T-cell (primary cell): ENCODE data around the gene TRIM22. TPM values are rescaled to one million over a fixed set of nuclear protein-coding genes. Genes with fewer than 3 reads are reported as not detected.
"Not testable (repeated sequence)": the region's sequence is repeated elsewhere in the genome, so short reads cannot be mapped to it uniquely, and the experiment has no call there.

ENCODE experiments used
- ATAC-seq, 4 experiments: fragments of 200-7000 bp in 3 of 4; fragments of 150-1000 bp in 1 of 4; cut with Tn5 transposase; replicated peaks in 1 of 4; 1 replicate in 3 of 4; 2 replicates in 1 of 4; pipeline ENCODE4 v1.10.0; 2021; ENCODE audit warnings: moderate library complexity in 3 of 4, mild to moderate bottlenecking in 2 of 4, moderate number of reproducible peaks in 1 of 4
- CTCF ChIA-PET, 2 donors: fragments of 300-600 bp; sonication (Branson Sonifier 250); formaldehyde crosslinking; loops; one replicate each; lab custom pipeline; 2022; ENCODE audit warnings: antibody characterized with exemption in 2 of 2; lab: Charles Lee
- POLR2A ChIA-PET, 2 donors: fragments of 300-600 bp; sonication (Branson Sonifier 250); formaldehyde crosslinking; loops; one replicate each; lab custom pipeline; 2022; ENCODE audit warnings: antibody characterized with exemption in 2 of 2; lab: Charles Lee
- DNase-seq, 35 experiments: peaks; one replicate each; pipeline versions ENCODE4 v3.0.0 to v3.0.0-alpha.2; 2013 to 2023
- H3K27ac ChIP-seq: one replicate; pipeline ENCODE4 v1.5.1; 2013; ENCODE audit warnings: low read length
- H3K27me3 ChIP-seq, 2 experiments: replicated peaks in 1 of 2; 1 replicate in 1 of 2; 2 replicates in 1 of 2; pipeline versions ENCODE4 v1.6.1 to v1.7.0; 2013; ENCODE audit warnings: low read length in 1 of 2, mixed read lengths in 1 of 2; ENCODE audit not compliant: control insufficient read depth in 2 of 2, insufficient read depth in 2 of 2; ENCODE audit errors: extremely low read depth in 1 of 2
- H3K36me3 ChIP-seq, 2 donors: 1 replicate in 1 of 2; 2 replicates in 1 of 2; pipeline versions ENCODE4 v1.6.1 to v1.7.0; 2013; ENCODE audit warnings: low read length in 1 of 2; ENCODE audit not compliant: control insufficient read depth in 2 of 2, insufficient read depth in 1 of 2; ENCODE audit errors: extremely low read depth in 1 of 2
- H3K4me1 ChIP-seq, 2 experiments: 1 replicate in 1 of 2; 2 replicates in 1 of 2; pipeline versions ENCODE4 v1.6.1 to v1.7.0; 2013; ENCODE audit warnings: low read length in 2 of 2, mixed read lengths in 1 of 2; ENCODE audit not compliant: insufficient read depth in 2 of 2, control insufficient read depth in 1 of 2; ENCODE audit errors: extremely low read depth in 1 of 2
- H3K4me3 ChIP-seq, 2 donors: 1 replicate in 1 of 2; 2 replicates in 1 of 2; pipeline versions ENCODE4 v1.5.1 to v1.7.0; 2013; ENCODE audit warnings: mild to moderate bottlenecking in 2 of 2, low read length in 1 of 2, moderate library complexity in 1 of 2; ENCODE audit not compliant: control insufficient read depth in 1 of 2; ENCODE audit errors: extremely low read depth in 1 of 2
- H3K9me3 ChIP-seq: 2 replicates; pipeline ENCODE4 v1.7.0; 2013
- H3K27ac Mint-ChIP-seq, 2 donors: one replicate each; pipeline ENCODE4 v1.8.0; 2020 to 2021; ENCODE audit warnings: mild to moderate bottlenecking in 2 of 2, mixed read lengths in 2 of 2
- H3K27me3 Mint-ChIP-seq, 2 donors: one replicate each; pipeline ENCODE4 v1.8.0; 2021 to 2022; ENCODE audit warnings: mixed read lengths in 2 of 2
- H3K36me3 Mint-ChIP-seq: one replicate; pipeline ENCODE4 v1.8.0; 2021; ENCODE audit warnings: mixed read lengths
- H3K4me1 Mint-ChIP-seq, 3 donors: one replicate each; pipeline ENCODE4 v1.8.0; 2020 to 2022; ENCODE audit warnings: mixed read lengths in 3 of 3, mild to moderate bottlenecking in 1 of 3
- H3K4me3 Mint-ChIP-seq, 3 donors: one replicate each; pipeline ENCODE4 v1.8.0; 2020 to 2022; ENCODE audit warnings: mild to moderate bottlenecking in 3 of 3, mixed read lengths in 3 of 3, moderate library complexity in 3 of 3
- H3K9me3 Mint-ChIP-seq, 3 donors: one replicate each; pipeline ENCODE4 v1.8.0; 2020 to 2022; ENCODE audit warnings: mixed read lengths in 3 of 3
- WGBS: methylation state at CpG from one replicate; pipeline ENCODE4 v1.1.5; 2013; ENCODE audit warnings: missing lambda C conversion rate; ENCODE audit not compliant: insufficient coverage; 5-methylcytosine and 5-hydroxymethylcytosine counted together
- total RNA-seq, 35 experiments: library from RNA in 6 of 35; stranded (reverse) in 6 of 35; fragments of 120-200 nt in 1 of 35; gene quantifications; one replicate each; pipeline versions ENCODE4 v1.2.1 to v1.2.4 and lab custom pipeline; 2013 to 2026

Gene TRIM22
- total RNA-seq, 5 donors from 2014 or later (not counting 1 experiment from before 2014, with no cell fraction given) = 256 to 397 (median 320) TPM

DNA sequence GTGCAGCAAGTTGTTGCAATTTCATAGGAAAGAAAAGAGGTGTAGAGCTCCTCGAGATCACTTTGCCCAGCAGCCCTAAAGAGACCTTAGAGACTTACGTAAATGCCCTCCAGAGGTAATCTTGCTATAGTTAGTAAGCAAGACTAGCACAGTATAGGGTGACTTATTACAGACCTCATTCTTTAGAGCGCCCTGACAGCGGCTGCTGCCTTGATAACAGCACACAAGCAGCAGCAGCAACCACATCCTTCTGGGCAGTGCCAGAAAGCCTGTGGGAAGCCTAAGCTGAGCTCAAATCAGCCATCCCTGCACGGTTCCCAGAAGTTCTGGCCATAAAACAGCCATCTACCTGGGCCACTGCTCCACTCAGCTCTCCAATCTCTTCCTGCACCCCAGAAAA is 24.1 kb downstream of the TRIM22 start:
- H3K4me1 ChIP-seq = no peaks in the 10 kb centered on the region
- H3K9me3 ChIP-seq = no peaks in the 10 kb centered on the region
- peaks cover 0 to 5% (median 0%) of the 10 kb centered on the region in 3 donors for H3K9me3 Mint-ChIP-seq
- DNase-seq (no peak), ATAC-seq (no peak)
- 70% methylated on average over 3 of the region's 5 CpGs for WGBS
- H3K4me1 Mint-ChIP-seq = peaks cover 0 to 4% (median 2%) of the 10 kb centered on the region in 3 donors
- no peak overlapping the region for H3K4me3 Mint-ChIP-seq
- no peak overlapping the region for H3K27ac Mint-ChIP-seq
- H3K27ac ChIP-seq = no peak overlapping the region
- peaks cover 0 to 10% of the 10 kb centered on the region in 2 donors for H3K36me3 ChIP-seq
- ChIA-PET CTCF (interaction anchor here in 1 of 2 donors (2.8 kb wide), 1 partner anchor 30 kb away, joined by 10 read pairs; the partner anchor contains the start of gene TRIM5), POLR2A (interaction anchor here in 1 of 2 donors (0.6 kb wide), 1 partner anchor 9 kb away, joined by 3 read pairs; no protein-coding TSS in a partner anchor)
- no peaks in the 10 kb centered on the region for H3K27me3 ChIP-seq
- H3K36me3 Mint-ChIP-seq = peaks cover 22% of the 10 kb centered on the region
- no peaks in the 10 kb centered on the region for H3K27me3 Mint-ChIP-seq
- H3K4me3 ChIP-seq = no peak overlapping the region

- ATAC-seq, H3K27ac Mint-ChIP-seq, H3K4me3 Mint-ChIP-seq, H3K27ac ChIP-seq, H3K9me3 ChIP-seq, H3K4me1 ChIP-seq, POLR2A ChIA-PET, H3K27me3 Mint-ChIP-seq, H3K4me1 Mint-ChIP-seq, H3K9me3 Mint-ChIP-seq, H3K36me3 ChIP-seq, DNase-seq, H3K27me3 ChIP-seq, H3K4me3 ChIP-seq: not testable (repeated sequence)
- WGBS = no CpG with 5 or more reads among the region's 1 CpG
- CTCF ChIA-PET = interaction anchor here in 1 of 2 donors (0.7 kb wide), 1 partner anchor 17 kb away, joined by 4 read pairs; no protein-coding TSS in a partner anchor
- peaks cover 21% of the 10 kb centered on the region for H3K36me3 Mint-ChIP-seq
These were observed 26.9 kb downstream of the TRIM22 start for GRCh38 chr11:5716518-5716917.

- H3K27ac Mint-ChIP-seq = no peak overlapping the region
- Histone ChIP-seq H3K36me3 (no peaks in the 10 kb centered on the region), H3K27me3 (no peaks in the 10 kb centered on the region), H3K4me3 (no peak overlapping the region), H3K27ac (no peak overlapping the region), H3K4me1 (no peaks in the 10 kb centered on the region), H3K9me3 (no peaks in the 10 kb centered on the region)
- no CpG with 5 or more reads among the region's 3 CpGs for WGBS
- ChIA-PET CTCF (no interaction called here), POLR2A (interaction anchor here (0.6 kb wide), 2 partner anchors 20 to 21 kb away, joined by 3 to 5 read pairs; no protein-coding TSS in a partner anchor)
- H3K4me3 Mint-ChIP-seq = no peak overlapping the region
- H3K27me3 Mint-ChIP-seq = no peaks in the 10 kb centered on the region
- H3K4me1 Mint-ChIP-seq = no peaks in the 10 kb centered on the region
- DNase-seq = no peak
- H3K9me3 Mint-ChIP-seq = peaks cover 0 to 9% (median 4%) of the 10 kb centered on the region in 3 donors
- peaks cover 18% of the 10 kb centered on the region for H3K36me3 Mint-ChIP-seq
- ATAC-seq = peak in 1 of 4 experiments; percentile 23
These were observed 30.3 kb downstream of the TRIM22 start for GRCh38 chr11:5719703-5720495.

DNA sequence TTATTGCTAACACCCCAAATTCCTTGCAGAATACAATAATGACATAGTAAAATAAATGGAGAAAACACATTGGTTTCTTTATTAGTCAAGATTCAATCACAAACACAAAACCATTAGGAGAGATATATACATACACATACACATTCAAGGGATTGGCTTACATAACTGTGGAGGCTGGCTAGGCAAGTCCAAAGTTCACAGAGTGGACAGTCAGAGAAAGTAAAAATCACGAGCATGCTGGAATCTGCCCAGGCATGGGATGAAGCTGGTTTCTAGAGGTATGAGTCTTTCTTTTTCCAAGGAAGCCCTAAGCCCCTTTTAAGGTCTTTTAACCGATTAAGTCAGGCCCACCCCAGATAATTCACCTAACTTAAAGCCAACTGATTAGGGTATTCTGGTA is 33.0 kb downstream of the TRIM22 start:
- CTCF ChIA-PET = no interaction called here

DNA sequence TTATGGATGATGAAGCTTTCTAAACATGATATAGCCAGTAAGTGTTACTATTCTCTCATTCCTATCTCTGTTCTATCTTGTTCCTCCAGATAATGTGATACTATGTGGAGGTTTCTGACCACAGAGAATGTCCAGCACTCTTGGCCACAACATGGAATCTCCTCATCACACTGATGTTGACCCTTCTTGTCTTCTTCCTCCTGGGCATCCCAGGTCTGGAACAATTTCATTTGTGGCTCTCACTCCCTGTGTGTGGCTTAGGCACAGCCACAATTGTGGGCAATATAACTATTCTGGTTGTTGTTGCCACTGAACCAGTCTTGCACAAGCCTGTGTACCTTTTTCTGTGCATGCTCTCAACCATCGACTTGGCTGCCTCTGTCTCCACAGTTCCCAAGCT is 36.8 kb downstream of the TRIM22 start:
- Histone ChIP-seq H3K27ac (no peak overlapping the region), H3K27me3 (peaks cover 0 to 5% of the 10 kb centered on the region in 2 experiments), H3K4me1 (no peaks in the 10 kb centered on the region), H3K9me3 (no peaks in the 10 kb centered on the region), H3K4me3 (no peak overlapping the region), H3K36me3 (no peaks in the 10 kb centered on the region)
- Mint-ChIP-seq H3K4me3 (no peak overlapping the region), H3K27me3 (peaks cover 0 to 3% of the 10 kb centered on the region in 2 donors), H3K9me3 (no peaks in the 10 kb centered on the region), H3K4me1 (no peaks in the 10 kb centered on the region), H3K36me3 (peaks cover 21% of the 10 kb centered on the region), H3K27ac (no peak overlapping the region)
- ChIA-PET CTCF (no interaction called here), POLR2A (no interaction called here)
- ATAC-seq = no peak
- WGBS = 91% methylated on average over 1 of the region's 1 CpG
- no peak for DNase-seq

More for the DNA sequence above, 33.0 kb downstream of the TRIM22 start:
- Histone ChIP-seq H3K36me3 (no peaks in the 10 kb centered on the region), H3K4me3 (no peak overlapping the region), H3K9me3 (no peaks in the 10 kb centered on the region), H3K27ac (no peak overlapping the region), H3K4me1 (no peaks in the 10 kb centered on the region), H3K27me3 (peaks cover 0 to 5% of the 10 kb centered on the region in 2 experiments)
- peaks cover 24% of the 10 kb centered on the region for H3K36me3 Mint-ChIP-seq
- no peaks in the 10 kb centered on the region for H3K27me3 Mint-ChIP-seq
- H3K4me3 Mint-ChIP-seq = no peak overlapping the region
- H3K4me1 Mint-ChIP-seq = no peaks in the 10 kb centered on the region
- POLR2A ChIA-PET = no interaction called here
- H3K9me3 Mint-ChIP-seq = peaks cover 0 to 9% (median 4%) of the 10 kb centered on the region in 3 donors
- ATAC-seq = no peak
- H3K27ac Mint-ChIP-seq = no peak overlapping the region
- no peak for DNase-seq
- 80% methylated on average over 1 of the region's 2 CpGs for WGBS

DNA sequence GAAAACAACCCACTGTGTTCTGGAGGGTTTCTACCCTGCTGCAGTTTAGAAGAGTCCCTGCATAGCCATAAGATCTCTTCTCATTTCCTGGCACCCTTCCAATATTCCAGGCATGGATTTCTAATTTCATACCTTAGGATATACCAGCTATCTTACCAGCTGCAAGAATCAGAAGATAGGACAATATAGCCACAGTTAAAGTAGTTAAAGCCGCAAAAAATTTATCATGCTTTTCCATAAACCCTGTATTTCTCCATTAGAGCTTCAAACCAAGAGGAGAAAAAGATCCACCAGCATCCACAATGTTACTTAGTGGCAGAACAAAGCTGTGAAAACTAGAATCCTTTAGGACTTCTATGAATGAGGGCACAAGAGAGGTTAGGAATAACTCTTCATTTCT is 38.1 kb downstream of the TRIM22 start:
- no peaks in the 10 kb centered on the region for H3K9me3 Mint-ChIP-seq
- H3K27ac ChIP-seq = no peak overlapping the region
- H3K4me3 Mint-ChIP-seq = no peak overlapping the region
- H3K27me3 ChIP-seq = peaks cover 0 to 5% of the 10 kb centered on the region in 2 experiments
- no peak overlapping the region for H3K27ac Mint-ChIP-seq
- no peaks in the 10 kb centered on the region for H3K4me1 Mint-ChIP-seq
- H3K36me3 ChIP-seq = no peaks in the 10 kb centered on the region
- H3K4me1 ChIP-seq = no peaks in the 10 kb centered on the region
- ChIA-PET POLR2A (no interaction called here), CTCF (no interaction called here)
- no peak for ATAC-seq
- H3K9me3 ChIP-seq = no peaks in the 10 kb centered on the region
- no peak overlapping the region for H3K4me3 ChIP-seq
- no peak for DNase-seq
- peaks cover 18% of the 10 kb centered on the region for H3K36me3 Mint-ChIP-seq
- H3K27me3 Mint-ChIP-seq = peaks cover 0 to 3% of the 10 kb centered on the region in 2 donors
- no CpG with 5 or more reads among the region's 1 CpG for WGBS
